ENCODE data around the gene IP6K2. TPM values are rescaled to one million over a fixed set of nuclear protein-coding genes. Genes with fewer than 3 reads are reported as not detected.

The IP6K2 gene
- total and polyA plus RNA-seq, 2 of the 8 experiments (the other 6 are each of a cell fraction or from before 2014, with no cell fraction given), result 95.8 to 144 TPM

DNA sequence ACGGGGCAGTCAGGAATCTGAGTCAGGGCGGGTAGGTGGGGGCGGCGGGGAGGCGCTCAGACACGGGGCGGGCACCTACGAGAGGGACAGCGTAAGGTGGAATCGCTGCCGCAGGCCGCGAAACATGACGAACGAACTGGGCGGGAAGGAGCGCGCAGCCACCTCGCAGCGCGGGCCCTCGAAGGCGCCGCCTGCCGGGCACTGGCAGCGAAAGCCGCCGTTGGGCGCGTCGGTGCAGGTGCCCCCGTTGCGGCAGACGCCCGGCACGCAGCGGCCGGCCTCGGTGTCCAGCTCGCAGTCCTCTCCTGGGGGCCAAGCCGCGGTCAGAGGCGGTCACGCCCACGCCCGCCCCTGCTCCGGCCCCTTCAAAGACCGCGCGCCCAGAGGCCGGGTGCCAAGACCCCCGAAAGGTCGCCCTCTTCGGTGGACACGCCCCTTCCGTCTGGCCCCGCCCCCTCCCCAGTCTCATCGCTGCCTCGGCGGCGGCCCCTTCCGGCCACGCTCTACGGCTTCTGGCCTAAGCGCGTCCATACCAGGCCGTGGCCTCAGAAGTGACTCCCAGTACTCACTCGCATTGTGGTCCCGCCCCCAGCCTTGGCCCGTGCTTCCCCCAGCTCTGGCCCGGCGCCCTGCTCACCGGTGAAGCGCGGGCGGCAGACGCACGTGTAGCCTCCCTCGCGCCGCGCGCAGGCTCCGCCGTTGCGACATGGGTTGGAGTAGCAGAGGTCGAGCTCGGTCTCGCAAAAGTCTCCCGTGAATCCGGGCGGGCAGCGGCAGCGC, 60.8 kb downstream of the IP6K2 start (continued):
- TF ChIP-seq TCF12 (IDR thresholded peaks at IDR 0.05; ENCODE audit: low read depth, low read length) (no peak), SAP30 (IDR thresholded peaks at IDR 0.05; ENCODE audit: insufficient read depth, insufficient replicate concordance, low read length) (no peak), CHD1 (IDR thresholded peaks at IDR 0.05; ENCODE audit: low read depth, low read length) (no peak), CEBPB (IDR thresholded peaks at IDR 0.05; ENCODE audit: low read depth, low read length) (peak; percentile 82), TBP (IDR thresholded peaks at IDR 0.05; ENCODE audit: low read depth, low read length) (peak; percentile 16; the same call in 1 of the 2 replicates), POLR2A (IDR thresholded peaks at IDR 0.05; ENCODE audit: control extremely low read depth in 1 of 2, low read depth in 2 of 2, low read length in 2 of 2) (peak in 1 of 2 experiments; percentile 76; a peak in 2 of 3 replicates), RBBP5 (IDR thresholded peaks at IDR 0.05; ENCODE audit: borderline replicate concordance, low read depth, low read length) (peak; percentile 50; the same call in 1 of the 2 replicates), RXRA (IDR thresholded peaks at IDR 0.05; ENCODE audit: insufficient read depth, low read depth, low read length) (no peak), ASH2L (IDR thresholded peaks at IDR 0.05; ENCODE audit: low read length) (peak; percentile 59), MAFK (IDR thresholded peaks at IDR 0.05; ENCODE audit: low read depth, low read length) (no peak), ZNF274 (IDR thresholded peaks at IDR 0.05; ENCODE audit: borderline replicate concordance, extremely low read depth, low read length) (no peak), PHF8 (conservative IDR thresholded peaks at IDR 0.05; ENCODE audit: low read depth, low read length) (peak; percentile 46; the same call in 1 of the 2 replicates), BRCA1 (IDR thresholded peaks at IDR 0.05; ENCODE audit: low read depth, low read length) (no peak), NANOG (IDR thresholded peaks at IDR 0.05; ENCODE audit: insufficient read depth, low read depth, low read length, poor library complexity, severe bottlenecking) (no peak), BCL11A (IDR thresholded peaks at IDR 0.05; ENCODE audit: low read depth in 2 of 2, low read length in 2 of 2) (no peak), CHD2 (IDR thresholded peaks at IDR 0.05; ENCODE audit: low read length) (no peak), TAF1 (IDR thresholded peaks at IDR 0.05; ENCODE audit: low read depth, low read length) (peak; percentile 58; the same call in 1 of the 2 replicates), RAD21 (IDR thresholded peaks at IDR 0.05 in 1 of 2, conservative IDR thresholded peaks at IDR 0.05 in 1 of 2; ENCODE audit: low read depth in 2 of 2, low read length in 2 of 2) (peak; percentile 26 to 48; a peak in 3 of 4 replicates), HDAC6 (IDR thresholded peaks at IDR 0.05; ENCODE audit: low read depth, low read length) (no peak), JUND (IDR thresholded peaks at IDR 0.05; ENCODE audit: low read length) (no peak), POU5F1 (IDR thresholded peaks at IDR 0.05; ENCODE audit: low read depth, low read length) (no peak), GTF2F1 (IDR thresholded peaks at IDR 0.05; ENCODE audit: borderline replicate concordance, low read depth, low read length) (no peak), KDM5A (IDR thresholded peaks at IDR 0.05; ENCODE audit: low read length) (no peak)
- TF ChIP-seq, protein P1, sequence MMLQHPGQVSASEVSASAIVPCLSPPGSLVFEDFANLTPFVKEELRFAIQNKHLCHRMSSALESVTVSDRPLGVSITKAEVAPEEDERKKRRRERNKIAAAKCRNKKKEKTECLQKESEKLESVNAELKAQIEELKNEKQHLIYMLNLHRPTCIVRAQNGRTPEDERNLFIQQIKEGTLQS (IDR thresholded peaks at IDR 0.05; ENCODE audit: insufficient read depth, low read depth, low read length), result no peak
